B cell (primary cell): ENCODE data around the gene CYYR1. TPM values are rescaled to one million over a fixed set of nuclear protein-coding genes. Genes with fewer than 3 reads are reported as not detected.

Experiments used
- ATAC-seq: fragments of 200-7000 bp; cut with Tn5 transposase; one replicate; pipeline ENCODE4 v1.10.0; 2021; ENCODE audit warnings: low read depth, mild to moderate bottlenecking, moderate number of reproducible peaks, moderate library complexity
- CTCF ChIA-PET: fragments of 350-600 bp; sonication (Branson Sonifier 250); formaldehyde crosslinking; loops from one replicate; lab custom pipeline; 2021; ENCODE audit warnings: antibody characterized with exemption, inconsistent platforms; lab: Charles Lee
- POLR2A ChIA-PET: fragments of 350-600 bp; sonication (Branson Sonifier 250); formaldehyde crosslinking; loops from one replicate; lab custom pipeline; 2021; ENCODE audit warnings: antibody characterized with exemption; lab: Charles Lee
- DNase-seq: peaks from one replicate; pipeline ENCODE4 v3.0.0; 2013
- H2AFZ ChIP-seq: 2 replicates; pipeline ENCODE4 v1.6.1; 2012; ENCODE audit warnings: mild to moderate bottlenecking, low read depth, low read length; ENCODE audit not compliant: insufficient read depth, poor library complexity, severe bottlenecking
- H3K27ac ChIP-seq, 2 donors: 1 replicate in 1 of 2; 2 replicates in 1 of 2; pipeline ENCODE4 v1.5.1; 2012 to 2013; ENCODE audit warnings: low read length in 2 of 2, mild to moderate bottlenecking in 2 of 2, moderate library complexity in 1 of 2
- H3K27me3 ChIP-seq, 4 experiments: fragments of 200-600 bp in 1 of 4; sonication (generic) in 1 of 4; replicated peaks in 1 of 4; 1 replicate in 2 of 4; 2 replicates in 2 of 4; pipeline versions ENCODE4 v1.6.1 to v1.7.0; 2013 to 2016; ENCODE audit warnings: low read length in 3 of 4, mild to moderate bottlenecking in 2 of 4, mixed read lengths in 1 of 4, moderate library complexity in 1 of 4; ENCODE audit not compliant: insufficient read depth in 4 of 4, control insufficient read depth in 3 of 4; ENCODE audit errors: control extremely low read depth in 1 of 4
- H3K36me3 ChIP-seq, 2 experiments: replicated peaks in 1 of 2; 1 replicate in 1 of 2; 2 replicates in 1 of 2; pipeline versions ENCODE4 v1.6.1 to v1.7.1; 2013; ENCODE audit warnings: low read length in 1 of 2; ENCODE audit not compliant: insufficient read depth in 2 of 2, control insufficient read depth in 1 of 2; ENCODE audit errors: control extremely low read depth in 1 of 2, extremely low read depth in 1 of 2
- H3K4me1 ChIP-seq, 2 donors: fragments of 200-600 bp in 1 of 2; sonication (generic) in 1 of 2; 1 replicate in 1 of 2; 2 replicates in 1 of 2; pipeline versions ENCODE4 v1.5.1 to v1.6.1; 2013 to 2017; ENCODE audit warnings: low read length in 2 of 2; ENCODE audit not compliant: control insufficient read depth in 2 of 2, insufficient read depth in 2 of 2
- H3K4me2 ChIP-seq: replicated peaks from 2 replicates; pipeline ENCODE3; 2012; ENCODE audit warnings: mild to moderate bottlenecking, low read depth, low read length; ENCODE audit not compliant: poor library complexity, severe bottlenecking
- H3K4me3 ChIP-seq, 5 experiments: fragments of 200-600 bp in 1 of 5; sonication (generic) in 1 of 5; 1 replicate in 3 of 5; 2 replicates in 2 of 5; pipeline versions ENCODE4 v1.5.1 to v1.7.0; 2011 to 2016; ENCODE audit warnings: low read length in 4 of 5, mild to moderate bottlenecking in 4 of 5, low read depth in 2 of 5, control low read depth in 1 of 5, moderate library complexity in 1 of 5; ENCODE audit not compliant: insufficient read depth in 1 of 5; ENCODE audit errors: control extremely low read depth in 1 of 5, extremely low read depth in 1 of 5
- H3K79me2 ChIP-seq: fragments of 200-600 bp; sonication (generic); one replicate; pipeline ENCODE4 v1.6.0; 2016; ENCODE audit warnings: low read length; ENCODE audit not compliant: control insufficient read depth, insufficient read depth
- H3K9ac ChIP-seq: fragments of 200-600 bp; sonication (generic); 2 replicates; pipeline ENCODE4 v1.6.1; 2017; ENCODE audit warnings: mild to moderate bottlenecking, low read length, moderate library complexity
- H3K9me3 ChIP-seq, 3 donors: one replicate each; pipeline versions ENCODE4 v1.6.1 to v1.7.1; 2013; ENCODE audit warnings: low read length in 2 of 3; ENCODE audit not compliant: control insufficient read depth in 2 of 3, insufficient read depth in 1 of 3; ENCODE audit errors: control extremely low read depth in 1 of 3
- H4K20me1 ChIP-seq: 2 replicates; pipeline ENCODE4 v1.6.0; 2012; ENCODE audit warnings: mild to moderate bottlenecking, low read length; ENCODE audit not compliant: insufficient read depth, control insufficient read depth, poor library complexity, severe bottlenecking
- H3K27ac Mint-ChIP-seq: one replicate; pipeline ENCODE4 v1.8.0; 2021; ENCODE audit warnings: mixed read lengths
- H3K27me3 Mint-ChIP-seq: one replicate; pipeline ENCODE4 v1.8.0; 2021; ENCODE audit warnings: mixed read lengths
- H3K4me1 Mint-ChIP-seq: one replicate; pipeline ENCODE4 v1.8.0; 2021; ENCODE audit warnings: mixed read lengths
- H3K4me3 Mint-ChIP-seq: one replicate; pipeline ENCODE4 v1.8.0; 2021; ENCODE audit warnings: mixed read lengths
- H3K9me3 Mint-ChIP-seq: one replicate; pipeline ENCODE4 v1.8.0; 2022; ENCODE audit warnings: mixed read lengths; ENCODE audit not compliant: insufficient read depth
- EZH2 ChIP-seq: IDR thresholded peaks from 2 replicates; pipeline ENCODE4 v1.6.1; 2012; ENCODE audit warnings: borderline replicate concordance, low read depth, mild to moderate bottlenecking, moderate library complexity, low read length; ENCODE audit not compliant: insufficient read depth, poor library complexity, severe bottlenecking
- WGBS: methylation state at CpG from one replicate; pipeline ENCODE4 v1.1.5; 2013; ENCODE audit warnings: missing lambda C conversion rate; ENCODE audit not compliant: insufficient coverage; 5-methylcytosine and 5-hydroxymethylcytosine counted together
- intact Hi-C: fragments of 100-400 bp; cut with micrococcal nuclease; formaldehyde crosslinking; loops from one replicate; pipeline ENCODE4 v1.10.0; 2022
- polyA plus RNA-seq: library from polyadenylated mRNA; depleted of rRNA; stranded (reverse); fragments of >200 nt; gene quantifications from 2 replicates; pipeline ENCODE4 v1.2.3, GENCODE V29; 2012
- total RNA-seq, 2 donors: library from RNA; stranded (reverse); fragments of 120-200 nt in 1 of 2; gene quantifications; 1 replicate in 1 of 2; 2 replicates in 1 of 2; pipeline versions ENCODE4 v1.2.3 to v1.2.4, GENCODE V29; 2013 to 2022
- TF ChIP-seq, protein P1 (sequence below): fragments of 200-600 bp; IDR thresholded peaks from one replicate; pipeline ENCODE4 v1.8.0; 2022; ENCODE audit warnings: antibody characterized with exemption, mild to moderate bottlenecking

The CYYR1 gene
- total and polyA plus RNA-seq, 2 donors (not counting 1 experiment from before 2014, with no cell fraction given) = not detected

DNA sequence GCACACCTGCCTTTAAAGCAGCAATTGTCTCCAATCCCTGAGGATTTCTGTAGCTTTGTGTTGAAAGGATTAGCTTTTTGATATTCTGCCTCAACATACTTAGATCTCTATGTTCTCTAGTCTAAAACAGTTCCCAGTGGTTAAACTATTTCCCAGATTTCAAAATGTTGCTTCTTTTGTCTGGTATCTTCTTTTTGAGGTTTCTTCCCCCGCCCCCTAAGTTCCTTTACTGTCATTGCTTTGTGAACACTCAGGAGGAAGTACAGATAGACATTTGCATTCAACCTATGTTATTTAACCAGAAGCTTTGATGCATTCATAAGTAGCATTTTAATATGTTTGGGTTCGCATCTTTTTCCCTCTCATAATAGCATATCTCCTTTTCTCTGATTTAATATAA lies 33.5 kb downstream of the CYYR1 start:
- Mint-ChIP-seq H3K9me3 (no peaks in the 10 kb centered on the region), H3K27me3 (no peaks in the 10 kb centered on the region), H3K27ac (no peak overlapping the region), H3K4me1 (no peaks in the 10 kb centered on the region), H3K4me3 (no peak overlapping the region)
- ChIA-PET CTCF (no interaction called here), POLR2A (no interaction called here)
- Histone ChIP-seq H2AFZ (no peak overlapping the region), H3K9me3 (no peaks in the 10 kb centered on the region), H4K20me1 (no peaks in the 10 kb centered on the region), H3K27me3 (no peaks in the 10 kb centered on the region), H3K79me2 (no peaks in the 10 kb centered on the region), H3K4me3 (no peak overlapping the region), H3K4me1 (no peaks in the 10 kb centered on the region), H3K36me3 (no peaks in the 10 kb centered on the region), H3K4me2 (no peak overlapping the region), H3K9ac (no peak overlapping the region), H3K27ac (no peak overlapping the region)
- no peak for TF ChIP-seq EZH2
- TF ChIP-seq, protein P1, sequence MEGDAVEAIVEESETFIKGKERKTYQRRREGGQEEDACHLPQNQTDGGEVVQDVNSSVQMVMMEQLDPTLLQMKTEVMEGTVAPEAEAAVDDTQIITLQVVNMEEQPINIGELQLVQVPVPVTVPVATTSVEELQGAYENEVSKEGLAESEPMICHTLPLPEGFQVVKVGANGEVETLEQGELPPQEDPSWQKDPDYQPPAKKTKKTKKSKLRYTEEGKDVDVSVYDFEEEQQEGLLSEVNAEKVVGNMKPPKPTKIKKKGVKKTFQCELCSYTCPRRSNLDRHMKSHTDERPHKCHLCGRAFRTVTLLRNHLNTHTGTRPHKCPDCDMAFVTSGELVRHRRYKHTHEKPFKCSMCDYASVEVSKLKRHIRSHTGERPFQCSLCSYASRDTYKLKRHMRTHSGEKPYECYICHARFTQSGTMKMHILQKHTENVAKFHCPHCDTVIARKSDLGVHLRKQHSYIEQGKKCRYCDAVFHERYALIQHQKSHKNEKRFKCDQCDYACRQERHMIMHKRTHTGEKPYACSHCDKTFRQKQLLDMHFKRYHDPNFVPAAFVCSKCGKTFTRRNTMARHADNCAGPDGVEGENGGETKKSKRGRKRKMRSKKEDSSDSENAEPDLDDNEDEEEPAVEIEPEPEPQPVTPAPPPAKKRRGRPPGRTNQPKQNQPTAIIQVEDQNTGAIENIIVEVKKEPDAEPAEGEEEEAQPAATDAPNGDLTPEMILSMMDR = no peak
- intact Hi-C loops = no loop called here
- DNase-seq (no peak), ATAC-seq (no peak)
- no CpG with 5 or more reads among the region's 2 CpGs for WGBS

DNA sequence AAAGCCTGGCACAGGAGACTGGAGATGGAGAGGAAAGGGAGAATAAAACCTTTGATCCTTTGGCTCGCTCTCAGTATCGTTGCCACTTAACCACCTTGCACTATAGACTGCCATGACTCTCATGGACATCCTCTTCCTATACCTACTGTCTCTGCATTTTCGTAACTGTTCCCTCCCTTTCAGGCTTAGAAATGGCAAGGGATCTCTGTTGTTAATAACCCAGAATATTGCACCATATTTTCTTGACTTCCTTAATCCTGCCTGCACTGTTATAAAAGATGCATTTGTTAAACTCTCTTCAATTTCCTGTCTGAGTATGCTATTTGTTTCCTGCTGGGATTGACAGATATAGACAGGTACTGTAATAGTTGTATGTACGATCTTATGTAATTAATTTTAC lies 38.6 kb downstream of the CYYR1 start:
- Histone ChIP-seq H4K20me1 (no peaks in the 10 kb centered on the region), H3K9ac (no peak overlapping the region), H3K4me2 (no peak overlapping the region), H2AFZ (no peak overlapping the region), H3K27ac (no peak overlapping the region), H3K36me3 (no peaks in the 10 kb centered on the region), H3K4me1 (no peaks in the 10 kb centered on the region), H3K27me3 (no peaks in the 10 kb centered on the region), H3K9me3 (no peaks in the 10 kb centered on the region), H3K4me3 (no peak overlapping the region), H3K79me2 (no peaks in the 10 kb centered on the region)
- DNase-seq = no peak
- ATAC-seq = no peak
- H3K4me3 Mint-ChIP-seq = no peak overlapping the region
- WGBS = 0% methylated on average over 1 of the region's 4 CpGs
- H3K27ac Mint-ChIP-seq = no peak overlapping the region
- ChIA-PET CTCF (no interaction called here), POLR2A (no interaction called here)
- H3K27me3 Mint-ChIP-seq = no peaks in the 10 kb centered on the region
- H3K4me1 Mint-ChIP-seq = no peaks in the 10 kb centered on the region
- no peak for TF ChIP-seq EZH2
- TF ChIP-seq, protein P1 = no peak
- no peaks in the 10 kb centered on the region for H3K9me3 Mint-ChIP-seq
- intact Hi-C loops = no loop called here
